OCI-LY1 (cell line): ENCODE measurements around the gene KRT10.

ENCODE experiments used
- EZH2 ChIP-seq: fragments of 200-600 bp; sonication (generic), shearing (Covaris generic); IDR thresholded peaks from 2 replicates; pipeline ENCODE4 v1.8.0; 2017; ENCODE audit warnings: borderline replicate concordance, mixed run types, mild to moderate bottlenecking, antibody characterized with exemption, low read length, moderate library complexity, mixed read lengths
- TF ChIP-seq, protein P1 (sequence below): fragments of 200-600 bp; sonication (generic), shearing (Covaris generic); IDR thresholded peaks from 2 replicates; pipeline ENCODE4 v1.5.1; 2017; ENCODE audit warnings: mild to moderate bottlenecking, antibody characterized with exemption, low read length, moderate library complexity, mixed read lengths

GRCh38 chr17:40870136-40870535 lies 47.7 kb upstream of the KRT10 start:
- no peak for TF ChIP-seq EZH2
- TF ChIP-seq, protein P1, sequence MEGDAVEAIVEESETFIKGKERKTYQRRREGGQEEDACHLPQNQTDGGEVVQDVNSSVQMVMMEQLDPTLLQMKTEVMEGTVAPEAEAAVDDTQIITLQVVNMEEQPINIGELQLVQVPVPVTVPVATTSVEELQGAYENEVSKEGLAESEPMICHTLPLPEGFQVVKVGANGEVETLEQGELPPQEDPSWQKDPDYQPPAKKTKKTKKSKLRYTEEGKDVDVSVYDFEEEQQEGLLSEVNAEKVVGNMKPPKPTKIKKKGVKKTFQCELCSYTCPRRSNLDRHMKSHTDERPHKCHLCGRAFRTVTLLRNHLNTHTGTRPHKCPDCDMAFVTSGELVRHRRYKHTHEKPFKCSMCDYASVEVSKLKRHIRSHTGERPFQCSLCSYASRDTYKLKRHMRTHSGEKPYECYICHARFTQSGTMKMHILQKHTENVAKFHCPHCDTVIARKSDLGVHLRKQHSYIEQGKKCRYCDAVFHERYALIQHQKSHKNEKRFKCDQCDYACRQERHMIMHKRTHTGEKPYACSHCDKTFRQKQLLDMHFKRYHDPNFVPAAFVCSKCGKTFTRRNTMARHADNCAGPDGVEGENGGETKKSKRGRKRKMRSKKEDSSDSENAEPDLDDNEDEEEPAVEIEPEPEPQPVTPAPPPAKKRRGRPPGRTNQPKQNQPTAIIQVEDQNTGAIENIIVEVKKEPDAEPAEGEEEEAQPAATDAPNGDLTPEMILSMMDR = no peak
